GM21423 (cell line): ENCODE results near the gene OTOA.
"Not testable (repeated sequence)": the region's sequence is repeated elsewhere in the genome, so short reads cannot be mapped to it uniquely, and the experiment has no call there.

ENCODE experiments used
- ATAC-seq: cut with Tn5 transposase; IDR thresholded peaks from one replicate; pipeline ENCODE4 v1.9.1; 2021; ENCODE audit warnings: mild to moderate bottlenecking, moderate library complexity; ENCODE audit not compliant: unreplicated experiment

The OTOA gene

DNA sequence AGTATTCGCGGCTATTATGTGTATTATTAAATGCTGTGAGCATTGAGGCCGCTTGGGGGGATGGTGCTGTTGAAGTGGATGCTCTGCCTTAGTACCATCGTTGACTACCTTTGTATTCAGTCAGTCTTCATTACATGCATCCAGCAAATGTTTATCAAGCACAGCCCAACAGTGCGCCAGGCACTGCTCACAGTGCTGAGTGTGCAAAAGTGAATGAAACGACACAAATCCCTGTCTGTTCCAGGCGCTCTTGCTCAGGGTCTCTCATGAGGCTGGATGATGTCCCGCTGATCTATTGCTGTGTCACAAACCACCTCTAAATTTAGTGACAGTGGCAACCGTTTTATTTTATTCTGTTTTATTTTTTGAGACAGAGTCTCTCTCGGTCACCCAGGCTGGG lies 53.8 kb downstream of the OTOA start:
- ATAC-seq = no peak

DNA sequence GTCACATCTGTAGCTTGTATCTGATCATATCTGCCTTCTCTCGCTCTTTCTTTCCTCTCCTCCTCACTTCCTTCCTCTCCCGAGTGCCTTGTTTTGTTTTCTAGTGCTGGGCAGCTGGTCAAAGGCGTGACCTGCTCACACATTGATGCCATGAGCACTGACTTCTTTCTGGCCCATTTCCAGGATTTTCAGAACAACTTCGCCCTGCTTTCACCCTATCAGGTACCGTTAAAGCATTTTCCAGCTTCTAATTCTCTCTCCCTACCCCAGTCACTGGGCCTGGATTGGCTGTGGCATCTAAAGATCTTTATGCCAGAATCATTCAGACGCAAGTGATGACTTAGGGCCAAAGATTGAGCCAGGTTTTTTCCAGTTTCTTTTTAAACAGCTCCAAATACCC lies 55.5 kb downstream of the OTOA start:
- ATAC-seq = no peak

DNA sequence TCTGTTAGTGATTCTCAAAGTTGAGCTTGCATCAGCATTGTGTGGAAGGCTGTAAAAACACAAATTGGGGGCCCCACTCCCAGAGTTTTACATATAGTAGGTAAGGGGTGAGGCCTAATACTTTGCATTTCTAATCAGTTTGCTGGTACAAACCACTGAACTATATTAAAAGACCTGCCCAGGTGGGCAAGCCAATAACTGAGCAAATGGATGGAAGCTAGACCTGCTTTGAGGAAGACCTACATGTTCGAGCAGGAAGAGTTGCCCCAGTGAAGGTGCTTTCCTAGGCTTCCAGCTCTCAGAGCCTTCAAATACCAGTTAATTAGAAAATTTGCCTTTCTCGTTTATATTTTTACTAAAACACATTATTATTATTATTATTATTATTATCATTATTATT lies 56.8 kb downstream of the OTOA start:
- no peak for ATAC-seq

DNA sequence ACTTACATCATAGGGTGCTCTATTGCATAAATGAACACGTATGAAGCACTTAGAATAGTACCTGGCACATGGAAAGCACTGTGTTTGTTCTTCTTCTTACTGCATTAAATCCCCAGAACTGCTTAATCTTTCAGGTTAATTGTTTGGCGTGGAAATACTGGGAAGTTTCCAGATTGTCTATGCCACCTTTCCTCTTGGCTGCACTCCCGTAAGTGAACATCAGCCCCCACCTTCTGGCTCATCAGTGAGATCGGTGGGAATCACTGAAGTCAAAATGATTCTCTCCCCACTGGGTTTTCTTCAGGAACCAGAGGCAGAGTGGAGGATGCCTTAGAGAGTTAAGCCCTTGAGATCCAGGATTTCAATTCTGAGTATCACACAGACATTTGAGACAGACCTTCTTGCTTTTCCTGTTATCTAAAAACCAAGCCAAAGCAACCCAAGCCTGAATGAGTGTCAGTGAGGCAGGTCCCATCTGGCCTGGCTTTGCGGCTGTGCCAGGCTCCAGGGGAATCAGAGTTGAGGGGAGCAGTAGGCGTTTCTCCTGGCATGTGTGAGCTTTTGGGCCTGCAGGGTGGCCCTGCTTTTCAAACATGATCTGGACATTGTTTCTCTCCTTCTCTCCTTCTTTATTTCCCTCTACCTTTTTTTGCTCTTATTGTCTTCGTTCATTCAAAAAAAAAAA lies 59.1 kb downstream of the OTOA start:
- no peak for ATAC-seq

DNA sequence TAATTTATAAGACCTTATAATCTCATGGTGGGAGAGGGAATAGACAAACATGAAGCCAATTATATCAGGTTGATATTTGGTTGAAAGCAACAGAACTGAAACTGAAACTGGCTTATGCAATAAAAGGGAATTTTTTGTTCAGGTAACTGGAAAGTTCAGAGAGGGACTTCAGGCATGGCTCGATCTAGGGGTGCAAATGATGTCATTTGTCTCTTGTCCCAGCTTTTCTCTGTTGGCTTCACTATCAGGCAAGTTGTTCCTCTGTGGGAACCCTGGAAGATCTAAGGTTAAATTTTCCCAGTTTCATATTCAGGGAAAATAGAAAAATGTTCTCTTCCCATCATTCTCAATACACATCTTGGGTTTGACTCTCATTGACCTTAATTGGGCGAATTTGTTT lies 59.8 kb downstream of the OTOA start:
- no peak for ATAC-seq

DNA sequence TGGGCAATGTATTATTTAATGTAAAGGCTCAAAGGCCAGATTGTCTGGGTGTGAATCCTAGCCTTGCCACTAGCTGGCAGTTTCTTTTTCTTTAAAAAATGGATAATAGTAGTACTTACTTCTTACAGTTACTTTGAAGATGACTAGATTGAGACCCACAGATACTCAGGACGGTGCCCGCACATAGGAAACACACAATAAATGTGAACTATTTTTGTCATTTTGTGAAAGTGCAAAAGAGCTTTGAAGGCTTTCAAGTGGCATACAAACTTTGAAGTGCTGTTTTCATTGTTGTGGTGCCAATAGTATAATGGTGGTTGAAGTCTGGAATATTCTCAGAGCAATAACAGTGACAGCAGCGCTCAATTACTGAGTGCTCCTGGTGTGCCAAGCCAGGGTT lies 63.6 kb downstream of the OTOA start:
- ATAC-seq = no peak

DNA sequence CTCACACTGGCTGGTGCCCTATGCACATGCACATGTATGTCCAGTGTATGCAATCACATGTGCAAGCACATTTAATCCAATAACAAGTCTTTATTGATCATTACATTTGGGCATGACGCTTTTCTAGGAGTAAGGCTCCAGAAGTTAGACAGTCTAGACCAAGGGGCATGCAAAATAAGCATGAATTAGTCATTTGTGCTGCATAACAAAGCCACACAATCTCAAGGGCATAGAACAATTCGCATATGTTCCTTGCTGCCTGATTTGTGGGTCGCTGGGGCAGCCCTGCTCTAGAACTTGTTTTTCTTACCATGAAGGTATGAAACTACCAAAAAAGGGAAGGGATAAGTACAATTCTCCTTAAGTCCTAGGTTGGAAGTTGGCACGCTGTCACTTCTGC lies 67.5 kb downstream of the OTOA start:
- ATAC-seq = not testable (repeated sequence)

DNA sequence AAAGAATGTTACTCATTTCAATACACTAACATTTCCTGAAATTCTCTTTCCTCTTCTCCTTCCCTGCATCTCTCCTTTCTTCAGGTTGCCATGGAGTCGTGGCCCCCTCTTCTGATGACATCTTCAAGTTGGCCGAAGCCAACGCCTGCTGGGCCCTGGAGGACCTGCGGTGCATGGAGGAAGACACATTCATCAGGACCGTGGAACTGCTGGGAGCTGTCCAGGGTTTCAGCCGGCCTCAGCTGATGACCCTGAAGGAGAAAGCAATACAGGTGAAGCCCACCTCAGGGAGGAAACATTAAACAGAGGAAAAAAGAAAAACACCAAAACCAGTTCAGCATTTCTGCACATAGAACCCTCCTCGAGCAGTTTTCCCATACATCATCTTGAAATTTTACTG lies 76.9 kb downstream of the OTOA start:
- not testable (repeated sequence) for ATAC-seq

DNA sequence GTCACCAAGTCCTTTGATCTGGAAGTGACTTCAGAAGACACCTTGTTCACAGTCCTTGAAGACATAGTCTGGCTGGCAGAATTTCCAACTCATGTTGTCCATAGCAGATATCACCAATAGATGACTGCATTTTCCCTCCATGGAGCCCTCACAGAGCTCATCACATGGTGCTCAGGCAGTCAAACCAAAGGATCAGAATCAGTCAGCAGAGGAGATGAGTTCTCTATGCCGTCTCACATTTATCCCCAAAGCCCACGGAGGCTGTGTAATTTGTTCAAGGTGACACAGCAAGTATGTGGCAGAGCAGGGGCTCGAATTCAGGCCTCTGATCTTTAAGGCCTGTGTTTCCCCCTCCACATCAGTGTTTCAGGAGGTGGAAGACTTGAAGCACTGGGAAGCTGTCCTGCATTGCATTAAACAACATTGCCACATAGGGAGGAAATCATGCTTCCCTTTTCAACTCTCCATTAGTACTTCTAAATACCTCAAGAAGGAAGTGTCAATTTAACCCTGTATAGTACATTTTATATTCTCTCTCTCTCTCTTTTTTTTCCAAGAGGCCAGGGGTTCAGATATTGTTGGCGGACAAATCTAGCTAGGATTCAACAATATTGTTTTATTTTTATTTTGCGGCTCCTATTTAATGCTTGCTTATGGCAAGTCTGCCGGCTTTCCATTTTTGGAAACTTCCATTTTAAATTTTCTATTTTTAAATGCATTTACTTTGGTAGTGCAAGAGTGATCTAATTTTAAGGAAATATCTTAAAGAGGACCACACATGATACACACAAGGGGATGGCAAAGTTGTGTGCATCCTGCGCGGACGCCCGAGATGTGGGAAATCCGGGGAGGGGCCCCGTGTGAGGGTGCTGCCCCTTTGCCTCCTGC lies 92.7 kb downstream of the OTOA start:
- ATAC-seq = not testable (repeated sequence)

DNA sequence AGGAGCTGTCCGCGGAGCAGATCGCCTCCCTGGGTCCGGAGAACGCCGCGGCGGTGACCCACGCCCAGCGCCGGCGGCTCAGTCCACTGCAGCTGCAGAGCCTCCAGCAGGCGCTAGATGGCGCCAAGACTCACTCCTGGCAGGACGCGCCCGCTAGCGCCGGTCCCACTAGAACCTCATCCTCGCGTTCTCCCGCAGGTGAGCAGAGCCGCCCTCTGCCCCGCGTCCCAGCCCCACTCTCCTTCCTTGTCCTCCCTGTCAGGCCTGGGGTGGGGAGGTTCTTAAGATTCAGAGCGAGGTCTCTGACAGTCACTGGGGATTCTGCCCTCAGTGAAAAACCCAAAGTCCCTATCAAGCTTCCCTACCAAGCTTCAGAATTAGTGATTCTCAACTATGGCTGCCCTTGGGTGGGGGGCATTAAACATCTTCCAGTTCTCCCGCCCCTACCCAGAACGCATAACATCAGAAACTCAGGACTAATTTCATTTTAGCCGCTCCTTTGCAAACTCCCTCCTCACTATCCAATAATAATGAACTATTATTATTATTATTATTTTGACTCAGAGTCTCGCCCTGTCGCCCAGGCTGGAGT lies 93.4 kb downstream of the OTOA start:
- peak; percentile 91 for ATAC-seq

DNA sequence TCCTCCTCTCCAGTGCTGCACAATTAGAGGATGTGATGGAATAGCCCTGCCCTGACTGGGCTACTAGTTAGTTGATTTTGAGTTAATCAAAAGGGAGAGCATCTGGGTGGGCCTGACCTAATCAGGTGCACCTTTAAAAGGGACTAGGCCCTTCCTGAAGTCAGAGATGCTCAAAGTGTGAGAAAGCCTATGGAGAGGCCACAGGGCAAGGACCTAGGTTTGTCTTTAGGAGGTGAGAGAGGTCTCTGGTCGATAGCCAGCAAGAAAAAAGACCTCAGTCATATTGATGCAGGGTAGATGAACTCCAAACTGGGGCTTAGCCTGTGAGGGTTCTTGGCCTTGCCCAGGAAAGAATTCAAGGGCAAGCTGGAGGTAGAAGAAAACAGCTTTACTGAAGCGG lies 104.5 kb downstream of the OTOA start:
- not testable (repeated sequence) for ATAC-seq

DNA sequence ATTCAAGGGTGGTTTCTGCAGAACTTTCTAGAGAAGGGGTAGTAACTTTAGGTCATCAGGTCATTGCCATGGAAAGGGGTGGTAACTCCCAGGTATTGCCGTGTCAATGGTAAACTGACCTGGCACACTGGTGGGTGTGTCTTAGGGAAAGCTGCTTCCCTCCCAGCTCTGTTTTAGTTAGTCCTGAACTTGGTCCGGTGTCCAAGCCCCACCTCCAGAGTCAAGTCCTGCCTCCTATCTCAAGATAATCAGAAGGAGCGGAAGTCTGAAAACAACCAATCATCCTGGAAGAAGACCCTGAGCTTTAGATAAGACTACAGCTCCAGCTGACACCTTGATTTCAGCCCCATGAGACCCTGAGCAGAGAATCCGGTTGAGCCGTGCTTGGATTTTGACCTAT lies 105.0 kb downstream of the OTOA start:
- not testable (repeated sequence) for ATAC-seq

DNA sequence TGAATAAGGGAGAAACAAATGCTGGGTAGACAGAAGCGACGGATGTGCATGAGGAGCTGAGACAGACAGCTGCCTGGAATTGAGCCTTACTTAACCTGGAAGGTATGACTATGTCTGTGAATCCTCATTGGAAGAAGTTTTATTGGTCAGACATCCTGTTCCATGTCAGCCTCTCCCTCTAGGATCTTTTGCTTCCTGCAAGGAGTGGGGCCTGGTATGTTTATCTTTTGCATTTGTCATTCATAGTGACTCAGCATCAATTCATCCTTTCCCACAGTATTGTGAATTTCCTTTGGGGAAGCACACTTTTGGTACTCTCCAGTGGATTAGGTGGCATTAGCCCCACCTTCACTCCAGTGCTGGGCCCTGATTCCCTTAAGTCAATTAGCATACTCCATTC lies 105.5 kb downstream of the OTOA start:
- not testable (repeated sequence) for ATAC-seq

DNA sequence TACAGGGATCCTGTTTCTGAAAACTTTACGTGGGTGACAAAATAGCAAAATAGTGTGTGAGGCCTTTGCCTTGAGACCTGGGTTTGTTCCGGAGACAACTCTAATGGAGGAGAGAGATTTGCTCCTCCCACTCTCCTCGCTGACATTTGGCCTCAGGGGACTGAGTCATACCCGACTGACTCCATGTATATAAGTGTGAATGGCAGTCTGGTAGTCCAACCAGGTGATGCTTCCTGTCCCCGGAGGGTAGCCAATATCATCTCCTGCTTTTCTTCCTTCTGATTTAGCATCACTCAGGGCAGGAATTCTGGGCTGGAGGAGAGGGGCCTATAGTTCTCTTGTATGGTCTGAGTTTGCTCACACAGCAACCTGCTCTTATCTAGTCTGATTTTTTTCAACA lies 106.8 kb downstream of the OTOA start:
- not testable (repeated sequence) for ATAC-seq

DNA sequence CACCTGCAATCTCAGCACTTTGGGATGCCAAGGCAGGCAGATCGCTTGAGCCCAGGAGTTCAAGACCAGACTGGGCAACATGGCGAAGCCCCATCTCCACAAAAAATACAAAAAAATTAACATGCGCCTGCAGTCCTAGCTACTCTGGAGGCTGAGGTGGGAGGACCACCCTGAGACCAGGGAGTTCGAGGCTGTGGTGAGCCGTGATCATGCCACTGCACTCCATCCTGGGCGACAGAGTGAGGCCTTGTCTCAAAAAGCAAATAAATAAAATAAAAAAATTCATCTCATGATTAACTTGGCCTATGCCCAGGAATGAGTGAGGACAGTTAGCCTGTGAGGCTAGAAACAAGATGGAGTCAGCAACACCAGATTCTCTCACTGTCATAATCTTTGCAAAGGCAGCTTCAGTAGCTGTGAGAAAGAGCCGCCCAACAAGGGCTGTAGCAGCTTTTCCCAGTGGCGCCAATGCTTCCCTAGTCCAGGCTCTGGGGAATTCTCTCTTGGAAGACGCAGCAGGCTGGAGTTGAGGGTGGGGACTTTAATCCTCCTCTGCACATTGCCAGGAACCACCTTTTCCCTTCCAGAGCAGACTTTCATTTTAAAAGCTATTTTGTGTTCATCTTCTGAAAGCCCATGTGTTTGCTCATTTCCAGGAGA lies 108.9 kb downstream of the OTOA start:
- ATAC-seq = not testable (repeated sequence)

DNA sequence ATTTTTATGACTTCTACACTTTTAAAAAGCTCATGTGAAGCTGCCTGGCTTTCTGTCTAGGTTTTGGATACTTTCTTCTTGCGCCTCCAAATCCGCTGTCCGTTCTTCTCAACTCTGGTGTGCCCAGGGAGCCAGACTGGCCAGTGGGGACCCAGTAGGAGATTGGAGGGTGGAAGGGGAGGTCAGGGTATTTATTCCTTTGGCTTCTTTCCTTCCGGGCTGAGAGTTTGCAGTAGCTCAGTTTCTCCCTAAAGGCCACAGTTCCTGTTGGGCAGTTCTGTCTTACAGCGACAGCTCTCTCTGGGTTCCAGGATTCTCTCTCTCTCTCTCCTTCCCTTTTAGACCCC lies 109.4 kb downstream of the OTOA start:
- ATAC-seq = not testable (repeated sequence)

DNA sequence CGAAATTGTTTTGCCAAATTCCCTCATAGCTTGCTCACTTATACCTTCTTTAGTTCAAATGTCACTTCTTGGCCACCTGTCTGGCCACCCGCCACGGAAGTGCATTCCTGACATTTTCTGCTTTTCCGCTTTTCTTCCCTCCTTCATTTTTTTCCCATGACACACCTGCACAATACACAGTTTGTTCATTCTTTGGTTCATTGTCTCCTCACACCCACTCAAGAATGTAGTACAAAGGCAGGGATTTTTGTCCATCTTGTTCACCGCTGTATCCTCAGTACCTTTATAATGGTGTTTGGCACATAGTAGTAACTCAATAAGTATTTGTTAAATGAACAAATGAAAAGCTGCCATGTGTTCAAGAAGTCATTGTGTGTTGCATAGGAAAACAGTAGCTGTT lies 116.8 kb downstream of the OTOA start:
- ATAC-seq = not testable (repeated sequence)

DNA sequence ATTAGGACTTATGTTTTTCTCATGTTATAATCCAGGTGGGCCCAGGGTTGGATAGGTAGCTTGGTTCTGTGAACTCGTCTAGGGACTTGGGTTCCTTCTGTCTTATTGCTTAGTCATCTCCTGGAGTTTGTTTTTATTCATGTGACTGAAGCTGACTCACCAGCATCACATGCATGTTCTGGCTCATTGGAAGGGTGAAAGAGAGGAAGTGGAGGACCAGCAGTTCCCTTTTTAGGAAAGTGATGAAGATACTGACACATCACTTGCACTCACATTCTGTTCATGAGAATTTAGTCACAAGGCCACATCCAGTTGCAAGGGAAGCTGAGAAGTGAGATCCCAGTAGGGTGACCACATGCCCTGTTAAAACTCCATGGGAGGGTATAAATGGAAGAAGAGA lies 126.7 kb downstream of the OTOA start:
- ATAC-seq = not testable (repeated sequence)

DNA sequence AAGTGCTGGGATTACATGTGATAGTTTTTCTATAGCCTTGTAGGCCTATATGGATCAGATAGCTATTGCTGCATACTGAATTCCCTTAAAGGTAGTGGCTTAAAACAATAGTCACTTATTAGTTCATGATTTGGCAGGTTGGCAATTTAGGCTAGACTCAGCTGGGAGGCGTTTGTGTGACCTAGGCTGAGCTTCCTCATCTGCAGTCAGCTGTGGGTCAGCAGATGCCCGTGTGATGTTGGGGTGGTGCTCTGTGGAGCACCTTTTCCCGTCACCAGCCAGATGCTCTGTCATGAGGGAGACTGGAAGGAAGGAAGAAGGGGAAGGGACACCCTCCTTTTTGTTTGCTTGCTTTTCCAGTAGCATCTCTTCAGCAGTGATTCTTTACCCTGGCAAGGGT lies 129.5 kb downstream of the OTOA start:
- ATAC-seq = not testable (repeated sequence)

DNA sequence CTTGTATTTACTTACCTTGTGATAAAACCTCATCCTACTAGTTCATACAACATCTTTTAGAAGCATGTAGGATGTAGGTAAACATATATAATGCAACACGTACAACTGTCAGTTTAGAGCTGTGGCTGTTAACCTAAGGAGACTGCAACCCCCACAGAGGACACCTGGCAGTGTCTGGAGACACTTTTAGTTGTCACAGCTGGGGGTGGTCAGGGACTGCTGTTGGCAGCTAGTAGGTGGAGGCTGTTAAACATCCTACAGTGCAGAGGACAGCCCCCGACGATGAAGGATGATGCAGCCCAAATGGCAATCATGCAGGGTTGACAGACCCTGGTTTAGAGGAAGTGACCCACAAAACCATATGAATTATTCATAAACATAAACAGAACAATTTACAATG lies 134.8 kb downstream of the OTOA start:
- not testable (repeated sequence) for ATAC-seq
